K562 (cell line): ENCODE measurements around the gene GAPDH. TPM values are rescaled to one million over a fixed set of nuclear protein-coding genes. Genes with fewer than 3 reads are reported as not detected.

Experiments
- ATAC-seq: fragments of 200-7000 bp; cut with Tn5 transposase; 3 replicates; pipeline ENCODE4 v1.9.1; 2020; ENCODE audit warnings: moderate library complexity
- BruUV-seq: library from RNA; stranded (reverse); fragments of 400-500 nt; replicated peaks from 2 replicates; lab custom pipeline; 2021; lab: Mats Ljungman, UMichigan
- CTCF ChIA-PET: fragments of 300-600 bp; formaldehyde crosslinking; extraction: SDS; loops from one replicate; lab custom pipeline; 2021; ENCODE audit warnings: low intra/inter-chr PET ratio; lab: Yijun Ruan, JAX
- POLR2A ChIA-PET: fragments of 300-600, 350-650 bp; sonication (Branson Sonifier 250); formaldehyde crosslinking; extraction: SDS; loops from one replicate; lab custom pipeline; 2021; ENCODE audit warnings: antibody characterized with exemption, inconsistent platforms; lab: Yijun Ruan, JAX
- DNase-seq, 4 experiments: peaks; one replicate each; pipeline versions ENCODE4 v3.0.0 to v3.0.0-alpha.2; 2011 to 2018; ENCODE audit warnings: low spot score in 3 of 4, mixed read lengths in 3 of 4; ENCODE audit errors: extremely low read depth in 1 of 4
- FAIRE-seq: peaks from 2 replicates; lab custom pipeline; 2011; peaks lifted over from hg19 to GRCh38; lab: Jason Lieb, UNC
- H2AFZ ChIP-seq: 2 replicates; pipeline ENCODE4 v1.6.0; 2011; ENCODE audit warnings: low read depth, low read length, control low read depth, inconsistent platforms
- H3K27ac ChIP-seq: fragments of 200-600 bp; 3 replicates; pipeline ENCODE4 v1.8.0; 2011; ENCODE audit warnings: low read depth, mild to moderate bottlenecking, control low read depth, inconsistent platforms, low read length, moderate library complexity, mixed read lengths; ENCODE audit errors: extremely low read depth
- H3K27me3 ChIP-seq, 2 experiments: fragments of 300-600 bp in 1 of 2; 2 replicates in 1 of 2; 3 replicates in 1 of 2; pipeline versions ENCODE4 v1.6.0 to v1.8.0; 2011; ENCODE audit warnings: inconsistent platforms in 2 of 2, low read length in 2 of 2, mild to moderate bottlenecking in 1 of 2, mixed read lengths in 1 of 2, moderate library complexity in 1 of 2; ENCODE audit not compliant: control insufficient read depth in 2 of 2, insufficient read depth in 2 of 2
- H3K36me3 ChIP-seq: fragments of 300-600 bp; 3 replicates; pipeline ENCODE4 v1.8.0; 2011; ENCODE audit warnings: mild to moderate bottlenecking, low read length, inconsistent platforms; ENCODE audit not compliant: control insufficient read depth, insufficient read depth
- H3K4me1 ChIP-seq, 2 experiments: fragments of 200-600 bp in 1 of 2; replicated peaks in 1 of 2; 2 replicates in 1 of 2; 3 replicates in 1 of 2; pipeline versions ENCODE4 v1.5.1 to v1.8.0; 2011; ENCODE audit warnings: inconsistent platforms in 2 of 2, low read length in 2 of 2, mild to moderate bottlenecking in 1 of 2, mixed read lengths in 1 of 2, moderate library complexity in 1 of 2; ENCODE audit not compliant: control insufficient read depth in 2 of 2, insufficient read depth in 2 of 2
- H3K4me2 ChIP-seq: 2 replicates; pipeline ENCODE4 v1.6.1; 2011; ENCODE audit warnings: low read length, control low read depth, inconsistent platforms, mixed read lengths; ENCODE audit not compliant: insufficient read depth
- H3K4me3 ChIP-seq: fragments of 200-600 bp; sonication (generic), shearing (Covaris generic); 2 replicates; pipeline ENCODE4 v1.5.1; 2016; ENCODE audit warnings: control low read depth, inconsistent platforms
- H3K79me2 ChIP-seq: fragments of 200-600 bp; 3 replicates; pipeline ENCODE4 v1.8.0; 2011; ENCODE audit warnings: low read length, inconsistent platforms; ENCODE audit not compliant: control insufficient read depth, insufficient read depth
- H3K9ac ChIP-seq, 2 experiments: 2 replicates each; pipeline versions ENCODE4 v1.6.0 to v1.6.1; 2011; ENCODE audit warnings: low read depth in 2 of 2, low read length in 2 of 2, control low read depth in 1 of 2, inconsistent platforms in 1 of 2, mild to moderate bottlenecking in 1 of 2, mixed read lengths in 1 of 2; ENCODE audit not compliant: insufficient read depth in 1 of 2
- H3K9me1 ChIP-seq: one replicate; pipeline ENCODE4 v1.6.0; 2011; ENCODE audit warnings: inconsistent platforms, mild to moderate bottlenecking, low read length, moderate library complexity; ENCODE audit not compliant: control insufficient read depth, insufficient read depth
- H3K9me3 ChIP-seq: replicated peaks from 2 replicates; pipeline ENCODE4 v1.5.1; 2011; ENCODE audit warnings: low read depth, low read length, inconsistent platforms; ENCODE audit not compliant: control insufficient read depth, insufficient read depth
- H4K20me1 ChIP-seq: replicated peaks from 2 replicates; pipeline ENCODE4 v1.6.1; 2011; ENCODE audit warnings: low read length, inconsistent platforms, mixed read lengths; ENCODE audit not compliant: control insufficient read depth, insufficient read depth
- CTCFL ChIP-seq: IDR thresholded peaks from 2 replicates; pipeline ENCODE4 v1.6.1; 2011; ENCODE audit warnings: borderline replicate concordance, low read depth, mild to moderate bottlenecking, moderate library complexity, low read length; ENCODE audit not compliant: insufficient read depth, poor library complexity, severe bottlenecking
- NFYB ChIP-seq: IDR thresholded peaks from 2 replicates; pipeline ENCODE4 v1.6.1; 2011; ENCODE audit warnings: mild to moderate bottlenecking, moderate library complexity; ENCODE audit not compliant: insufficient read length; ENCODE audit errors: extremely low read depth
- PRPF4 ChIP-seq: fragments of 200-400 bp; formaldehyde crosslinking; IDR thresholded peaks from one replicate; pipeline ENCODE4 v1.6.1; 2017; ENCODE audit warnings: low read length, low read depth, mild to moderate bottlenecking; ENCODE audit not compliant: insufficient read depth, poor library complexity, severe bottlenecking
- REST ChIP-seq, 2 experiments: fragments of 450-650 bp; formaldehyde crosslinking in 1 of 2; IDR thresholded peaks; 2 replicates each; pipeline versions ENCODE4 v1.4.0 to v1.6.1; 2014 to 2020; ENCODE audit warnings: mild to moderate bottlenecking in 2 of 2, borderline replicate concordance in 1 of 2, low read depth in 1 of 2
- ZBTB43 ChIP-seq: sonication (generic); formaldehyde crosslinking; IDR thresholded peaks from 2 replicates; pipeline ENCODE4 v1.8.0; 2023; ENCODE audit warnings: mild to moderate bottlenecking, missing genetic modification reagents
- ZNF444 ChIP-seq: fragments of 250-450 bp; sonication (Bioruptor Pico); IDR thresholded peaks from 2 replicates; pipeline ENCODE4 v1.4.0; 2020; ENCODE audit warnings: mild to moderate bottlenecking, moderate library complexity
- WGBS: fragments of 100-300 bp; shearing (Covaris generic); methylation state at CpG from one replicate; pipeline ENCODE4 v1.1.6; 2016; ENCODE audit warnings: low coverage, mixed read lengths; ENCODE audit not compliant: insufficient coverage; ENCODE audit errors: missing lambda C conversion rate; 5-methylcytosine and 5-hydroxymethylcytosine counted together
- in situ Hi-C: fragments of 300-500 bp; cut with MboI; formaldehyde crosslinking; loops from 4 replicates; pipeline ENCODE4 v1.15.0; 2018; ENCODE audit warnings: inconsistent platforms, mixed read lengths
- intact Hi-C: fragments of 100-400 bp; cut with micrococcal nuclease; formaldehyde crosslinking; loops from 2 replicates; pipeline ENCODE4 v1.14.2; 2022
- polyA plus RNA-seq, 8 experiments: library from polyadenylated mRNA; depleted of rRNA in 4 of 8; stranded (reverse) in 5 of 8; unstranded in 3 of 8; fragments of >200 nt; fragmentation: Nextera tagmentation in 2 of 8; fragmentation: Illumina TruSeq in 1 of 8; extraction: Ambion mirVana in 2 of 8; extraction: Trizol in 1 of 8; gene quantifications; 2 replicates each; pipeline versions ENCODE4 v1.2.1 to v1.2.3, GENCODE V29; 2011 to 2014; ENCODE audit warnings: inconsistent platforms in 1 of 8, missing spikeins in 1 of 8
- total RNA-seq, 7 experiments: library from RNA; depleted of rRNA in 6 of 7; stranded (reverse); fragments of >200 nt in 6 of 7; fragmentation: Illumina TruSeq in 2 of 7; extraction: Trizol in 2 of 7; gene quantifications; 2 replicates each; pipeline versions ENCODE4 v1.2.1 to v1.2.3, GENCODE V29; 2011 to 2021; ENCODE audit warnings: low replicate concordance in 1 of 7

GAPDH gene
- total and polyA plus RNA-seq, 9 of the 15 experiments (the other 6 are each of a cell fraction or from before 2014, with no cell fraction given): 2,206 to 6,793 (median 4,217) TPM

GRCh38 chr12:6554168-6555017, 20.1 kb downstream of the GAPDH start:
- peaks cover 2 to 36% of the 10 kb centered on the region in 2 experiments; a peak in 4 of 5 replicates for H3K4me1 ChIP-seq
- H3K79me2 ChIP-seq: no peaks in the 10 kb centered on the region
- FAIRE-seq: peak; percentile 94
- TF ChIP-seq REST (IDR thresholded peaks at IDR 0.05; ENCODE audit: borderline replicate concordance) (peak; percentile 39; the same call in 1 of the 2 replicates), REST (CRISPR knock-in tag; IDR thresholded peaks at IDR 0.05; ENCODE audit: low read depth) (no peak), ZNF444 (no peak), PRPF4 (no peak), CTCFL (peak; percentile 58), ZBTB43 (CRISPR knock-in tag) (no peak), NFYB (peak; percentile 32)

More at GRCh38 chr12:6554168-6555017, 20.1 kb downstream of the GAPDH start:
- Histone ChIP-seq H3K36me3 (peaks cover 24% of the 10 kb centered on the region; the same call in 2 of the 3 replicates), H3K27ac (no peak overlapping the region), H3K4me2 (no peak overlapping the region), H3K9ac (no peak overlapping the region), H3K27me3 (no peaks in the 10 kb centered on the region), H3K4me3 (no peak overlapping the region), H2AFZ (0 out of 2 replicates have a peak overlapping the region, but pooled peaks have one; percentile 25), H3K9me1 (no peaks in the 10 kb centered on the region), H3K9me3 (no peaks in the 10 kb centered on the region), H4K20me1 (no peaks in the 10 kb centered on the region)
- in situ Hi-C loops: no loop called here
- no TSS peak for BruUV-seq
- intact Hi-C loops: loop anchor here (5.0 to 10.0 kb wide), 2 partner anchors 133 to 270 kb away; partner anchors contain the start of genes GPR162, P3H3 and ZNF384
- DNase-seq (peak; percentile 63 to 81 (median 73)), ATAC-seq (peak; percentile 96)
- ChIA-PET POLR2A (interaction anchor here (0.5 to 1.1 kb wide), 6 partner anchors 9 to 407 kb away, joined by 3 to 10 read pairs (median 3); no protein-coding TSS in a partner anchor), CTCF (no interaction called here)
- WGBS: 60% methylated on average over 18 of the region's 22 CpGs
